Mesenchymal stem cell (in vitro differentiated cells and primary cell): Measurements from ENCODE around the gene CLHC1.
"Not testable (repeated sequence)": the region's sequence is repeated elsewhere in the genome, so short reads cannot be mapped to it uniquely, and the experiment has no call there.

Experiments used
- DNase-seq: peaks from one replicate; pipeline ENCODE4 v3.0.0-alpha.2; 2013
- H2AFZ ChIP-seq: one replicate; pipeline ENCODE4 v1.6.1; 2013; ENCODE audit warnings: low read depth, mild to moderate bottlenecking, control low read depth, inconsistent platforms, low read length, moderate library complexity
- H2AK5ac ChIP-seq: 2 replicates; pipeline ENCODE4 v1.6.1; 2013; ENCODE audit warnings: low read length, moderate library complexity, mild to moderate bottlenecking, inconsistent platforms; ENCODE audit not compliant: severe bottlenecking
- H2BK120ac ChIP-seq: one replicate; pipeline ENCODE4 v1.6.1; 2013; ENCODE audit warnings: low read depth, mild to moderate bottlenecking, inconsistent platforms, low read length, moderate library complexity
- H2BK12ac ChIP-seq, 2 experiments: one replicate each; pipeline ENCODE4 v1.6.1; 2013; ENCODE audit warnings: inconsistent platforms in 2 of 2, low read length in 2 of 2, mild to moderate bottlenecking in 2 of 2, moderate library complexity in 2 of 2, control low read depth in 1 of 2
- H2BK15ac ChIP-seq: one replicate; pipeline ENCODE4 v1.6.1; 2013; ENCODE audit warnings: mild to moderate bottlenecking, low read depth, inconsistent platforms; ENCODE audit not compliant: poor library complexity, severe bottlenecking
- H2BK5ac ChIP-seq: 2 replicates; pipeline ENCODE4 v1.6.1; 2013; ENCODE audit warnings: low read depth, mild to moderate bottlenecking, low read length, control low read depth, inconsistent platforms; ENCODE audit not compliant: poor library complexity, severe bottlenecking
- H3K14ac ChIP-seq, 2 experiments: one replicate each; pipeline ENCODE4 v1.6.1; 2013; ENCODE audit warnings: inconsistent platforms in 2 of 2, low read length in 2 of 2, control low read depth in 1 of 2, mild to moderate bottlenecking in 1 of 2, moderate library complexity in 1 of 2
- H3K18ac ChIP-seq, 2 experiments: one replicate each; pipeline ENCODE4 v1.6.1; 2013; ENCODE audit warnings: inconsistent platforms in 2 of 2, low read length in 2 of 2, control low read depth in 1 of 2, low read depth in 1 of 2, mild to moderate bottlenecking in 1 of 2
- H3K23ac ChIP-seq, 2 experiments: one replicate each; pipeline ENCODE4 v1.6.1; 2013; ENCODE audit warnings: inconsistent platforms in 2 of 2, low read length in 2 of 2, mild to moderate bottlenecking in 2 of 2, moderate library complexity in 2 of 2, control low read depth in 1 of 2
- H3K27ac ChIP-seq: 2 replicates; pipeline ENCODE4 v1.5.1; 2013; ENCODE audit warnings: mild to moderate bottlenecking, moderate library complexity, low read length, control low read depth, inconsistent platforms; ENCODE audit not compliant: poor library complexity, severe bottlenecking
- H3K27me3 ChIP-seq, 2 experiments: 2 replicates each; pipeline versions ENCODE4 v1.6.1 to v1.7.0; 2013; ENCODE audit warnings: low read length in 2 of 2, mild to moderate bottlenecking in 2 of 2, moderate library complexity in 2 of 2, control low read depth in 1 of 2, inconsistent platforms in 1 of 2; ENCODE audit not compliant: control insufficient read depth in 1 of 2, insufficient read depth in 1 of 2
- H3K36me3 ChIP-seq, 2 experiments: 2 replicates each; pipeline versions ENCODE4 v1.6.1 to v1.7.0; 2013; ENCODE audit warnings: low read length in 2 of 2, control low read depth in 1 of 2, inconsistent platforms in 1 of 2, low read depth in 1 of 2, mild to moderate bottlenecking in 1 of 2; ENCODE audit not compliant: insufficient read depth in 2 of 2, control insufficient read depth in 1 of 2
- H3K4ac ChIP-seq, 2 experiments: one replicate each; pipeline ENCODE4 v1.6.1; 2013; ENCODE audit warnings: inconsistent platforms in 2 of 2, low read length in 2 of 2, mild to moderate bottlenecking in 2 of 2, moderate library complexity in 2 of 2, control low read depth in 1 of 2, low read depth in 1 of 2
- H3K4me1 ChIP-seq: 2 replicates; pipeline ENCODE4 v1.6.1; 2013; ENCODE audit warnings: low read depth, low read length, control low read depth; ENCODE audit not compliant: control insufficient read depth, insufficient read depth
- H3K4me2 ChIP-seq: 2 replicates; pipeline ENCODE4 v1.6.1; 2013; ENCODE audit warnings: low read length, mild to moderate bottlenecking, inconsistent platforms; ENCODE audit not compliant: poor library complexity, severe bottlenecking
- H3K4me3 ChIP-seq, 2 experiments: 2 replicates each; pipeline versions ENCODE4 v1.5.1 to v1.7.0; 2013; ENCODE audit warnings: low read length in 2 of 2, mild to moderate bottlenecking in 2 of 2, control low read depth in 1 of 2, low read depth in 1 of 2; ENCODE audit not compliant: insufficient read depth in 1 of 2
- H3K79me1 ChIP-seq: replicated peaks from 2 replicates; pipeline ENCODE4 v1.6.1; 2013; ENCODE audit warnings: mild to moderate bottlenecking, control low read depth, low read length, inconsistent platforms; ENCODE audit not compliant: poor library complexity, severe bottlenecking
- H3K9ac ChIP-seq: 2 replicates; pipeline ENCODE4 v1.7.0; 2013; ENCODE audit warnings: mild to moderate bottlenecking, low read length, moderate library complexity
- H3K9me3 ChIP-seq: 2 replicates; pipeline ENCODE4 v1.7.0; 2013; ENCODE audit warnings: mild to moderate bottlenecking, low read length; ENCODE audit not compliant: control insufficient read depth
- H4K8ac ChIP-seq: one replicate; pipeline ENCODE4 v1.6.1; 2013; ENCODE audit warnings: inconsistent platforms, mild to moderate bottlenecking, low read length, moderate library complexity
- H4K91ac ChIP-seq: one replicate; pipeline ENCODE4 v1.6.1; 2013; ENCODE audit warnings: mild to moderate bottlenecking, low read length, inconsistent platforms
- WGBS: methylation state at CpG from one replicate; pipeline ENCODE4 v1.1.7; 2013; ENCODE audit warnings: mixed read lengths; 5-methylcytosine and 5-hydroxymethylcytosine counted together

CLHC1 gene

GRCh38 chr2:55130849-55131248 is 101.2 kb downstream of the CLHC1 start:
- H2BK15ac ChIP-seq: no peak overlapping the region
- H3K18ac ChIP-seq: no peak overlapping the region
- H2AK5ac ChIP-seq: no peak overlapping the region
- H3K4me3 ChIP-seq: no peak overlapping the region
- no peak for DNase-seq
- H4K91ac ChIP-seq: no peak overlapping the region
- no peak overlapping the region for H4K8ac ChIP-seq
- no peak overlapping the region for H3K27ac ChIP-seq
- no peaks in the 10 kb centered on the region for H3K9me3 ChIP-seq
- H2BK5ac ChIP-seq: no peak overlapping the region
- peaks cover 2% of the 10 kb centered on the region for H3K4me1 ChIP-seq
- H3K23ac ChIP-seq: no peak overlapping the region
- no peak overlapping the region for H3K4me2 ChIP-seq
- H3K79me1 ChIP-seq: no peaks in the 10 kb centered on the region
- no peak overlapping the region for H2AFZ ChIP-seq
- H3K36me3 ChIP-seq: no peaks in the 10 kb centered on the region
- no peak overlapping the region for H3K4ac ChIP-seq
- WGBS: no CpG with 5 or more reads among the region's 1 CpG
- no peak overlapping the region for H2BK120ac ChIP-seq
- H2BK12ac ChIP-seq: no peak overlapping the region
- H3K27me3 ChIP-seq: no peaks in the 10 kb centered on the region
- H3K9ac ChIP-seq: no peak overlapping the region
- H3K14ac ChIP-seq: no peak overlapping the region

- H3K79me1 ChIP-seq, H3K36me3 ChIP-seq, DNase-seq, H4K8ac ChIP-seq, H3K4me1 ChIP-seq, H2AK5ac ChIP-seq, H2BK12ac ChIP-seq, H3K14ac ChIP-seq, H3K9me3 ChIP-seq, H3K23ac ChIP-seq, H4K91ac ChIP-seq, H2BK15ac ChIP-seq, H2BK120ac ChIP-seq, H3K4me3 ChIP-seq, H3K27me3 ChIP-seq, H3K4ac ChIP-seq, H2BK5ac ChIP-seq, H3K9ac ChIP-seq, H3K4me2 ChIP-seq, H3K27ac ChIP-seq, H2AFZ ChIP-seq, H3K18ac ChIP-seq: not testable (repeated sequence)
- WGBS: 100% methylated on average over 2 of the region's 4 CpGs
These were observed 105.5 kb downstream of the CLHC1 start for GRCh38 chr2:55126643-55127042.
